LNCAP (cell line): Measurements from ENCODE around the gene RPS24.

Experiments used
- CTCF ChIP-seq: fragments of 450-650 bp; IDR thresholded peaks from 2 replicates; pipeline ENCODE4 v1.5.1; 2017; ENCODE audit warnings: mild to moderate bottlenecking

The RPS24 gene

GRCh38 chr10:78045856-78046255 is 12.2 kb downstream of the RPS24 start:
- no peak for TF ChIP-seq CTCF

GRCh38 chr10:78046711-78047269 is 13.1 kb downstream of the RPS24 start:
- TF ChIP-seq CTCF, result no peak

- TF ChIP-seq CTCF, result peak; percentile 92
These were observed 13.7 kb downstream of the RPS24 start for GRCh38 chr10:78047314-78047891.

GRCh38 chr10:78049851-78050250 is 16.2 kb downstream of the RPS24 start:
- no peak for TF ChIP-seq CTCF

GRCh38 chr10:78053211-78053868 is 19.7 kb downstream of the RPS24 start:
- TF ChIP-seq CTCF, result no peak

GRCh38 chr10:78058562-78058961 is 24.9 kb downstream of the RPS24 start:
- TF ChIP-seq CTCF, result no peak

GRCh38 chr10:78059906-78060702 is 26.4 kb downstream of the RPS24 start:
- no peak for TF ChIP-seq CTCF
